ENCODE measurements around the gene DCXR. TPM values are rescaled to one million over a fixed set of nuclear protein-coding genes. Genes with fewer than 3 reads are reported as not detected.

DCXR gene
- total and polyA plus RNA-seq, 2 of the 13 experiments (the other 11 are each of a cell fraction or from before 2014, with no cell fraction given): 287 to 311 TPM

GRCh38 chr17:82021107-82021899 is 16.2 kb downstream of the DCXR start (continued):
- TF ChIP-seq ELK4 (CRISPR knock-in tag; IDR thresholded peaks at IDR 0.05; ENCODE audit: borderline replicate concordance) (peak; percentile 54; the same call in 1 of the 2 replicates), KLF15 (CRISPR knock-in tag; IDR thresholded peaks at IDR 0.05; ENCODE audit: borderline replicate concordance) (no peak), STAT6 (CRISPR knock-in tag; IDR thresholded peaks at IDR 0.05; ENCODE audit: borderline replicate concordance) (no peak), BRCA1 (CRISPR knock-in tag; IDR thresholded peaks at IDR 0.05) (peak; percentile 89), IRF2 (CRISPR knock-in tag; IDR thresholded peaks at IDR 0.05) (peak; percentile 85), ZC3H13 (CRISPR knock-in tag; IDR thresholded peaks at IDR 0.05) (peak; percentile 76), POLR2G (IDR thresholded peaks at IDR 0.05; ENCODE audit: low read depth, low read length) (peak; percentile 64), MED1 (CRISPR knock-in tag; IDR thresholded peaks at IDR 0.05) (peak; percentile 71), TIGD3 (CRISPR knock-in tag; IDR thresholded peaks at IDR 0.05; ENCODE audit: borderline replicate concordance) (peak; percentile 70; the same call in 1 of the 2 replicates), RARA (CRISPR knock-in tag; IDR thresholded peaks at IDR 0.05) (peak; percentile 14; the same call in 1 of the 2 replicates), CCDC6 (CRISPR knock-in tag; IDR thresholded peaks at IDR 0.05) (peak; percentile 46; the same call in 1 of the 2 replicates), KDM3A (CRISPR knock-in tag; IDR thresholded peaks at IDR 0.05; ENCODE audit: low read depth) (peak; percentile 98), MEF2D (CRISPR knock-in tag; IDR thresholded peaks at IDR 0.05) (peak; percentile 83; the same call in 1 of the 2 replicates), KLF12 (CRISPR knock-in tag; IDR thresholded peaks at IDR 0.05; ENCODE audit: borderline replicate concordance) (peak; percentile 84), ETV6 (CRISPR knock-in tag; conservative IDR thresholded peaks at IDR 0.05) (no peak; the same call in 1 of the 2 replicates)
- TF ChIP-seq, protein P1, sequence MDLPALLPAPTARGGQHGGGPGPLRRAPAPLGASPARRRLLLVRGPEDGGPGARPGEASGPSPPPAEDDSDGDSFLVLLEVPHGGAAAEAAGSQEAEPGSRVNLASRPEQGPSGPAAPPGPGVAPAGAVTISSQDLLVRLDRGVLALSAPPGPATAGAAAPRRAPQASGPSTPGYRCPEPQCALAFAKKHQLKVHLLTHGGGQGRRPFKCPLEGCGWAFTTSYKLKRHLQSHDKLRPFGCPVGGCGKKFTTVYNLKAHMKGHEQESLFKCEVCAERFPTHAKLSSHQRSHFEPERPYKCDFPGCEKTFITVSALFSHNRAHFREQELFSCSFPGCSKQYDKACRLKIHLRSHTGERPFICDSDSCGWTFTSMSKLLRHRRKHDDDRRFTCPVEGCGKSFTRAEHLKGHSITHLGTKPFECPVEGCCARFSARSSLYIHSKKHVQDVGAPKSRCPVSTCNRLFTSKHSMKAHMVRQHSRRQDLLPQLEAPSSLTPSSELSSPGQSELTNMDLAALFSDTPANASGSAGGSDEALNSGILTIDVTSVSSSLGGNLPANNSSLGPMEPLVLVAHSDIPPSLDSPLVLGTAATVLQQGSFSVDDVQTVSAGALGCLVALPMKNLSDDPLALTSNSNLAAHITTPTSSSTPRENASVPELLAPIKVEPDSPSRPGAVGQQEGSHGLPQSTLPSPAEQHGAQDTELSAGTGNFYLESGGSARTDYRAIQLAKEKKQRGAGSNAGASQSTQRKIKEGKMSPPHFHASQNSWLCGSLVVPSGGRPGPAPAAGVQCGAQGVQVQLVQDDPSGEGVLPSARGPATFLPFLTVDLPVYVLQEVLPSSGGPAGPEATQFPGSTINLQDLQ (CRISPR knock-in tag; IDR thresholded peaks at IDR 0.05): peak; percentile 93
- TF ChIP-seq, protein P2, sequence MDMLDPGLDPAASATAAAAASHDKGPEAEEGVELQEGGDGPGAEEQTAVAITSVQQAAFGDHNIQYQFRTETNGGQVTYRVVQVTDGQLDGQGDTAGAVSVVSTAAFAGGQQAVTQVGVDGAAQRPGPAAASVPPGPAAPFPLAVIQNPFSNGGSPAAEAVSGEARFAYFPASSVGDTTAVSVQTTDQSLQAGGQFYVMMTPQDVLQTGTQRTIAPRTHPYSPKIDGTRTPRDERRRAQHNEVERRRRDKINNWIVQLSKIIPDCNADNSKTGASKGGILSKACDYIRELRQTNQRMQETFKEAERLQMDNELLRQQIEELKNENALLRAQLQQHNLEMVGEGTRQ (IDR thresholded peaks at IDR 0.05; ENCODE audit: low read depth, low read length): no peak
- TF ChIP-seq, protein P2 (CRISPR knock-in tag; IDR thresholded peaks at IDR 0.05; ENCODE audit: borderline replicate concordance): no peak
